Measurements from ENCODE around the gene SLC28A1.

- TF ChIP-seq EZH2 (IDR thresholded peaks at IDR 0.05; ENCODE audit: insufficient read depth, poor library complexity, severe bottlenecking), result no peak
- TF ChIP-seq EZH2phosphoT487 (IDR thresholded peaks at IDR 0.05; ENCODE audit: insufficient read depth, low read depth), result no peak
These were observed 8.2 kb upstream of the SLC28A1 start for GRCh38 chr15:84876269-84876668.

All from GM23248 (cell line).